GM23338 (cell line): ENCODE data around the gene KXD1.

ENCODE experiments used
- CREB1 ChIP-seq: fragments of 250-450 bp; sonication (Bioruptor Pico); IDR thresholded peaks from 2 replicates; pipeline ENCODE4 v1.5.0; 2020; ENCODE audit warnings: low read depth, mild to moderate bottlenecking, moderate library complexity
- EZH2 ChIP-seq: fragments of 200-600 bp; sonication (generic); IDR thresholded peaks from one replicate; pipeline ENCODE4 v1.8.0; 2017; ENCODE audit warnings: antibody characterized with exemption, mild to moderate bottlenecking, low read depth; ENCODE audit not compliant: unreplicated experiment
- EZH2phosphoT487 ChIP-seq: fragments of 200-600 bp; sonication (generic); IDR thresholded peaks from one replicate; pipeline ENCODE4 v1.8.1; 2018; ENCODE audit warnings: antibody characterized with exemption; ENCODE audit not compliant: unreplicated experiment
- JUNB ChIP-seq: IDR thresholded peaks from one replicate; pipeline ENCODE4 v1.6.1; 2016; ENCODE audit warnings: antibody characterized with exemption; ENCODE audit not compliant: unreplicated experiment
- NANOG ChIP-seq: IDR thresholded peaks from 2 replicates; pipeline ENCODE4 v1.6.1; 2016; ENCODE audit warnings: antibody characterized with exemption, borderline replicate concordance
- POLR2AphosphoS5 ChIP-seq: IDR thresholded peaks from 2 replicates; pipeline ENCODE4 v1.6.1; 2016; ENCODE audit warnings: antibody characterized with exemption, low read depth
- STAT1 ChIP-seq: IDR thresholded peaks from one replicate; pipeline ENCODE4 v1.6.1; 2016; ENCODE audit warnings: antibody characterized with exemption; ENCODE audit not compliant: unreplicated experiment
- ZNF114 ChIP-seq: fragments of 250-450 bp; sonication (Bioruptor Pico); IDR thresholded peaks from 2 replicates; pipeline ENCODE4 v1.5.0; 2020; ENCODE audit warnings: mild to moderate bottlenecking, moderate library complexity
- TF ChIP-seq, protein P1 (sequence below), 2 experiments: fragments of 200-600 bp in 1 of 2; sonication (generic) in 1 of 2; conservative IDR thresholded peaks; 2 replicates each; pipeline versions ENCODE4 v1.5.1 to v1.6.1; 2016 to 2017; ENCODE audit warnings: antibody characterized with exemption in 2 of 2, low read depth in 2 of 2, mild to moderate bottlenecking in 2 of 2, moderate library complexity in 1 of 2
- TF ChIP-seq, protein P2 (sequence below): IDR thresholded peaks from one replicate; pipeline ENCODE4 v1.6.1; 2018; ENCODE audit warnings: antibody characterized with exemption; ENCODE audit not compliant: unreplicated experiment
- TF ChIP-seq, protein P3 (sequence below): IDR thresholded peaks from 2 replicates; pipeline ENCODE4 v1.6.1; 2016; ENCODE audit warnings: antibody characterized with exemption

DNA sequence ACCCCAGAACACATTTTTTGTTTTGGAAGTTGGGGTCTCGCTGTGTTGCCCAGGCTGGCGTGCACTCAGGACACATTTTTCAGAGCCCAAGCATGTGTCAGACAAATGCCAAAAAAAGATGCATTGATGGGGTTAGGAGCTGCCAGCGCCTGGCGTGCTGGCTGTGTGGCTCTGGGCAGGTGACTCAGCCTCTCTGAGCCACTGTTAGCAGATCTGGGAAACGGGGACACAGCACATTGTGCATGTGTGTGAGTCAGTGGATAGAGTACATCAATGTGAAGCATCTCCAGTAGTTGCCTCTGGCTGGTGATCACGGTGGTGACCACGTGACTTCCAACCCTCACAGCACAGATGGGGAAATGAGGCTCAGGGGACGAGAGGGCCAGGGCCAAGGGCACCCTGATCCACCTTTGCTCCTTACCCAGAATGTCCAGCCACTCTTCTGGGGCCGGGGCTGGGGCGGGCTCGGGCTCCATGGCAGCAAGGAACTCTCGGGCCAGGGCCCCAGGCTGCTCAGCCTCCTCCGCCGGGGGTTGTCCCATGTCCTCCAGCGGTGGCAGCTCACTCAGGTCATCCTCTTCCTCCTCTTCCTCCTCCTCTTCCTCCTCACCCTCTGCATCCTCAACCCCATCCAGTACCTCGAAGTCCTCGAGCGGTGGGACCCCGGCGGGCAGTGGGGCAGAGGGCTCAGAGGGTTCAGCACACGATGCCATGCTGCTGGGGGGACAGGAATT lies 16.2 kb upstream of the KXD1 start:
- TF ChIP-seq, protein P1, sequence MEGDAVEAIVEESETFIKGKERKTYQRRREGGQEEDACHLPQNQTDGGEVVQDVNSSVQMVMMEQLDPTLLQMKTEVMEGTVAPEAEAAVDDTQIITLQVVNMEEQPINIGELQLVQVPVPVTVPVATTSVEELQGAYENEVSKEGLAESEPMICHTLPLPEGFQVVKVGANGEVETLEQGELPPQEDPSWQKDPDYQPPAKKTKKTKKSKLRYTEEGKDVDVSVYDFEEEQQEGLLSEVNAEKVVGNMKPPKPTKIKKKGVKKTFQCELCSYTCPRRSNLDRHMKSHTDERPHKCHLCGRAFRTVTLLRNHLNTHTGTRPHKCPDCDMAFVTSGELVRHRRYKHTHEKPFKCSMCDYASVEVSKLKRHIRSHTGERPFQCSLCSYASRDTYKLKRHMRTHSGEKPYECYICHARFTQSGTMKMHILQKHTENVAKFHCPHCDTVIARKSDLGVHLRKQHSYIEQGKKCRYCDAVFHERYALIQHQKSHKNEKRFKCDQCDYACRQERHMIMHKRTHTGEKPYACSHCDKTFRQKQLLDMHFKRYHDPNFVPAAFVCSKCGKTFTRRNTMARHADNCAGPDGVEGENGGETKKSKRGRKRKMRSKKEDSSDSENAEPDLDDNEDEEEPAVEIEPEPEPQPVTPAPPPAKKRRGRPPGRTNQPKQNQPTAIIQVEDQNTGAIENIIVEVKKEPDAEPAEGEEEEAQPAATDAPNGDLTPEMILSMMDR (conservative IDR thresholded peaks at IDR 0.05; ENCODE audit: low read depth in 2 of 2), result no peak
- TF ChIP-seq JUNB (no peak), ZNF114 (no peak), STAT1 (no peak), EZH2phosphoT487 (no peak), EZH2 (no peak), POLR2AphosphoS5 (no peak), CREB1 (no peak), NANOG (no peak)
- TF ChIP-seq, protein P2, sequence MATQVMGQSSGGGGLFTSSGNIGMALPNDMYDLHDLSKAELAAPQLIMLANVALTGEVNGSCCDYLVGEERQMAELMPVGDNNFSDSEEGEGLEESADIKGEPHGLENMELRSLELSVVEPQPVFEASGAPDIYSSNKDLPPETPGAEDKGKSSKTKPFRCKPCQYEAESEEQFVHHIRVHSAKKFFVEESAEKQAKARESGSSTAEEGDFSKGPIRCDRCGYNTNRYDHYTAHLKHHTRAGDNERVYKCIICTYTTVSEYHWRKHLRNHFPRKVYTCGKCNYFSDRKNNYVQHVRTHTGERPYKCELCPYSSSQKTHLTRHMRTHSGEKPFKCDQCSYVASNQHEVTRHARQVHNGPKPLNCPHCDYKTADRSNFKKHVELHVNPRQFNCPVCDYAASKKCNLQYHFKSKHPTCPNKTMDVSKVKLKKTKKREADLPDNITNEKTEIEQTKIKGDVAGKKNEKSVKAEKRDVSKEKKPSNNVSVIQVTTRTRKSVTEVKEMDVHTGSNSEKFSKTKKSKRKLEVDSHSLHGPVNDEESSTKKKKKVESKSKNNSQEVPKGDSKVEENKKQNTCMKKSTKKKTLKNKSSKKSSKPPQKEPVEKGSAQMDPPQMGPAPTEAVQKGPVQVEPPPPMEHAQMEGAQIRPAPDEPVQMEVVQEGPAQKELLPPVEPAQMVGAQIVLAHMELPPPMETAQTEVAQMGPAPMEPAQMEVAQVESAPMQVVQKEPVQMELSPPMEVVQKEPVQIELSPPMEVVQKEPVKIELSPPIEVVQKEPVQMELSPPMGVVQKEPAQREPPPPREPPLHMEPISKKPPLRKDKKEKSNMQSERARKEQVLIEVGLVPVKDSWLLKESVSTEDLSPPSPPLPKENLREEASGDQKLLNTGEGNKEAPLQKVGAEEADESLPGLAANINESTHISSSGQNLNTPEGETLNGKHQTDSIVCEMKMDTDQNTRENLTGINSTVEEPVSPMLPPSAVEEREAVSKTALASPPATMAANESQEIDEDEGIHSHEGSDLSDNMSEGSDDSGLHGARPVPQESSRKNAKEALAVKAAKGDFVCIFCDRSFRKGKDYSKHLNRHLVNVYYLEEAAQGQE, result no peak
- TF ChIP-seq, protein P3, sequence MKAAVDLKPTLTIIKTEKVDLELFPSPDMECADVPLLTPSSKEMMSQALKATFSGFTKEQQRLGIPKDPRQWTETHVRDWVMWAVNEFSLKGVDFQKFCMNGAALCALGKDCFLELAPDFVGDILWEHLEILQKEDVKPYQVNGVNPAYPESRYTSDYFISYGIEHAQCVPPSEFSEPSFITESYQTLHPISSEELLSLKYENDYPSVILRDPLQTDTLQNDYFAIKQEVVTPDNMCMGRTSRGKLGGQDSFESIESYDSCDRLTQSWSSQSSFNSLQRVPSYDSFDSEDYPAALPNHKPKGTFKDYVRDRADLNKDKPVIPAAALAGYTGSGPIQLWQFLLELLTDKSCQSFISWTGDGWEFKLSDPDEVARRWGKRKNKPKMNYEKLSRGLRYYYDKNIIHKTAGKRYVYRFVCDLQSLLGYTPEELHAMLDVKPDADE, result no peak
